HepG2 (cell line): ENCODE data around the gene ARHGEF12. TPM values are rescaled to one million over a fixed set of nuclear protein-coding genes. Genes with fewer than 3 reads are reported as not detected.
A peak's percentile ranks its signal among the peaks of the same experiment; 100 is the strongest.

Experiments used
- ATAC-seq: fragments of 200-7000 bp; cut with Tn5 transposase; 3 replicates; pipeline ENCODE4 v1.9.1; 2020; ENCODE audit warnings: mild to moderate bottlenecking, moderate library complexity
- BruUV-seq: library from RNA; stranded (reverse); fragments of 400-500 nt; replicated peaks from 2 replicates; lab custom pipeline; 2021; lab: Mats Ljungman, UMichigan
- CTCF ChIA-PET: fragments of 300-600 bp; formaldehyde crosslinking; extraction: SDS; loops from one replicate; lab custom pipeline; 2021; ENCODE audit warnings: low total read pairs, inconsistent platforms, low intra/inter-chr PET ratio; lab: Yijun Ruan, JAX
- POLR2A ChIA-PET: fragments of 350-600 bp; sonication (Branson Sonifier 250); formaldehyde crosslinking; loops from one replicate; lab custom pipeline; 2020; ENCODE audit warnings: antibody characterized with exemption, inconsistent platforms; lab: Yijun Ruan, JAX
- DNase-seq: peaks from one replicate; pipeline ENCODE4 v3.0.0-alpha.2; 2015; ENCODE audit warnings: low spot score
- FAIRE-seq: peaks from 3 replicates; lab custom pipeline; 2011; peaks lifted over from hg19 to GRCh38; lab: Jason Lieb, UNC
- H2AFZ ChIP-seq: one replicate; pipeline ENCODE4 v1.6.1; 2011; ENCODE audit warnings: low read length, inconsistent platforms
- H3K27ac ChIP-seq: fragments of 300-600 bp; 3 replicates; pipeline ENCODE4 v1.8.0; 2011; ENCODE audit warnings: mixed run types, mild to moderate bottlenecking, mixed read lengths, low read length, inconsistent platforms; ENCODE audit not compliant: insufficient read depth; ENCODE audit errors: extremely low read length
- H3K27me3 ChIP-seq, 2 experiments: fragments of 200-600 bp in 1 of 2; 2 replicates in 1 of 2; 3 replicates in 1 of 2; pipeline versions ENCODE4 v1.6.0 to v1.8.0; 2011; ENCODE audit warnings: low read length in 2 of 2, mild to moderate bottlenecking in 2 of 2, moderate library complexity in 2 of 2, inconsistent platforms in 1 of 2; ENCODE audit not compliant: insufficient read depth in 2 of 2, control insufficient read depth in 1 of 2
- H3K36me3 ChIP-seq, 2 experiments: fragments of 200-600 bp in 1 of 2; replicated peaks in 1 of 2; 2 replicates in 1 of 2; 3 replicates in 1 of 2; pipeline versions ENCODE4 v1.5.1 to v1.8.0; 2011; ENCODE audit warnings: low read length in 2 of 2, inconsistent platforms in 1 of 2; ENCODE audit not compliant: insufficient read depth in 2 of 2, control insufficient read depth in 1 of 2
- H3K4me1 ChIP-seq: 2 replicates; pipeline ENCODE4 v1.5.1; 2012; ENCODE audit warnings: low read length, inconsistent platforms; ENCODE audit not compliant: insufficient read depth
- H3K4me2 ChIP-seq: 2 replicates; pipeline ENCODE4 v1.6.0; 2011; ENCODE audit warnings: low read depth, low read length, inconsistent platforms
- H3K4me3 ChIP-seq, 3 experiments: fragments of 200-600 bp in 1 of 3; sonication (generic), shearing (Covaris generic) in 1 of 3; replicated peaks in 1 of 3; 2 replicates each; pipeline ENCODE4 v1.5.1; 2011 to 2016; ENCODE audit warnings: low read length in 3 of 3, inconsistent platforms in 2 of 3, low read depth in 2 of 3, mild to moderate bottlenecking in 2 of 3, control low read depth in 1 of 3, mixed read lengths in 1 of 3; ENCODE audit not compliant: insufficient read depth in 1 of 3
- H3K79me2 ChIP-seq: one replicate; pipeline ENCODE4 v1.6.1; 2011; ENCODE audit warnings: low read length, inconsistent platforms; ENCODE audit not compliant: insufficient read depth
- H3K9ac ChIP-seq: 2 replicates; pipeline ENCODE4 v1.6.0; 2011; ENCODE audit warnings: mild to moderate bottlenecking, low read depth, low read length, inconsistent platforms; ENCODE audit not compliant: insufficient read depth
- H3K9me3 ChIP-seq: 2 replicates; pipeline ENCODE4 v1.5.1; 2012; ENCODE audit warnings: mild to moderate bottlenecking, low read length
- H4K20me1 ChIP-seq: 2 replicates; pipeline ENCODE4 v1.6.0; 2011; ENCODE audit warnings: inconsistent platforms, mild to moderate bottlenecking, low read length, moderate library complexity; ENCODE audit not compliant: insufficient read depth
- FOXO1 ChIP-seq: sonication (generic); formaldehyde crosslinking; IDR thresholded peaks from 2 replicates; pipeline ENCODE4 v1.4.0; 2020; ENCODE audit warnings: missing genetic modification reagents
- HOMEZ ChIP-seq: IDR thresholded peaks from 2 replicates; pipeline ENCODE4 v1.6.1; 2016; ENCODE audit warnings: low read depth
- KAT8 ChIP-seq: IDR thresholded peaks from 2 replicates; pipeline ENCODE4 v1.6.1; 2016; ENCODE audit warnings: missing genetic modification reagents, missing compliant biosample characterization
- MLX ChIP-seq: IDR thresholded peaks from 2 replicates; pipeline ENCODE4 v1.6.1; 2016
- NONO ChIP-seq, 2 experiments: fragments of 450-650 bp in 1 of 2; sonication (generic) in 1 of 2; formaldehyde crosslinking in 1 of 2; IDR thresholded peaks in 1 of 2; conservative IDR thresholded peaks in 1 of 2; 2 replicates each; pipeline versions ENCODE4 v1.6.1 to v1.8.0; 2017 to 2022; ENCODE audit warnings: mild to moderate bottlenecking in 1 of 2, missing genetic modification reagents in 1 of 2, moderate library complexity in 1 of 2
- RARG ChIP-seq: sonication (generic); formaldehyde crosslinking; IDR thresholded peaks from 2 replicates; pipeline ENCODE4 v1.4.0; 2020; ENCODE audit warnings: low read depth, mild to moderate bottlenecking, missing genetic modification reagents
- ZFP36L1 ChIP-seq: sonication (generic); formaldehyde crosslinking; IDR thresholded peaks from 2 replicates; pipeline ENCODE4 v1.8.0; 2022; ENCODE audit warnings: mild to moderate bottlenecking, missing genetic modification reagents, moderate library complexity
- ZNF44 ChIP-seq: sonication (generic); formaldehyde crosslinking; IDR thresholded peaks from 2 replicates; pipeline ENCODE4 v1.5.1; 2020; ENCODE audit warnings: mild to moderate bottlenecking, missing genetic modification reagents
- ZNF768 ChIP-seq: sonication (generic); formaldehyde crosslinking; IDR thresholded peaks from 2 replicates; pipeline ENCODE4 v1.4.0; 2020; ENCODE audit warnings: missing genetic modification reagents
- ZNF883 ChIP-seq: sonication (generic); formaldehyde crosslinking; IDR thresholded peaks from 2 replicates; pipeline ENCODE4 v1.5.1; 2020; ENCODE audit warnings: mild to moderate bottlenecking, missing genetic modification reagents; ENCODE audit errors: not compliant biosample characterization
- WGBS: methylation state at CpG from one replicate; pipeline ENCODE4 v1.1.6; 2017; ENCODE audit warnings: low lambda C conversion rate; 5-methylcytosine and 5-hydroxymethylcytosine counted together
- in situ Hi-C: cut with HindIII; loops from 2 replicates; pipeline ENCODE4 v1.10.0; 2017; ENCODE audit warnings: low pct_unique_long_range_greater_than_20kb; ENCODE audit not compliant: extremely low pct_ligation_motif_present
- intact Hi-C: fragments of 100-400 bp; cut with micrococcal nuclease; formaldehyde crosslinking; loops from one replicate; pipeline ENCODE4 v1.10.0; 2022; ENCODE audit not compliant: unreplicated experiment
- polyA plus RNA-seq, 8 experiments: library from polyadenylated mRNA; depleted of rRNA in 3 of 8; stranded (reverse) in 7 of 8; unstranded in 1 of 8; fragments of >200 nt; fragmentation: Illumina TruSeq in 4 of 8; extraction: Trizol in 4 of 8; gene quantifications; 2 replicates each; pipeline versions ENCODE4 v1.2.1 to v1.2.3, GENCODE V29; 2011 to 2016; ENCODE audit warnings: low read depth in 4 of 8, missing spikeins in 1 of 8, mixed read lengths in 1 of 8; ENCODE audit not compliant: insufficient read depth in 1 of 8
- total RNA-seq, 5 experiments: library from RNA; depleted of rRNA; stranded (reverse); fragments of >200 nt; fragmentation: Illumina TruSeq; extraction: Trizol; gene quantifications; 2 replicates each; pipeline ENCODE4 v1.2.3, GENCODE V29; 2016; ENCODE audit warnings: low read depth in 1 of 5
- TF ChIP-seq, protein P1 (sequence below): sonication (generic); formaldehyde crosslinking; IDR thresholded peaks from 2 replicates; pipeline ENCODE4 v1.5.0; 2020; ENCODE audit warnings: missing genetic modification reagents, mild to moderate bottlenecking, borderline replicate concordance
- TF ChIP-seq, protein P2 (sequence below): sonication (generic); formaldehyde crosslinking; IDR thresholded peaks from 2 replicates; pipeline ENCODE4 v1.5.0; 2020; ENCODE audit warnings: missing genetic modification reagents
- TF ChIP-seq, protein P3 (sequence below): sonication (generic); formaldehyde crosslinking; IDR thresholded peaks from 2 replicates; pipeline ENCODE4 v1.5.0; 2020; ENCODE audit warnings: mild to moderate bottlenecking, missing genetic modification reagents, moderate library complexity

The ARHGEF12 gene
- total and polyA plus RNA-seq, 2 of the 13 experiments (the other 11 are each of a cell fraction or from before 2014, with no cell fraction given): 17.9 to 54.4 TPM

GRCh38 chr11:120354779-120355178, 18.6 kb downstream of the ARHGEF12 start:
- Histone ChIP-seq H3K27ac (peak overlapping the region; percentile 11), H3K4me2 (peak overlapping the region; percentile 30; the same call in 1 of the 2 replicates), H3K9me3 (no peaks in the 10 kb centered on the region), H3K9ac (no peak overlapping the region), H2AFZ (no peak overlapping the region), H3K4me1 (peaks cover 47% of the 10 kb centered on the region), H3K36me3 (0 out of 5 replicates have a peak, but pooled peaks cover 0 to 1% of the 10 kb centered on the region in 2 experiments), H3K27me3 (no peaks in the 10 kb centered on the region), H4K20me1 (peaks cover 24% of the 10 kb centered on the region; the same call in 1 of the 2 replicates), H3K4me3 (no peak overlapping the region; a peak in 1 of 6 replicates), H3K79me2 (peaks cover 90% of the 10 kb centered on the region)
- 40% methylated on average over 6 of the region's 6 CpGs for WGBS
- CTCF ChIA-PET: no interaction called here
- intact Hi-C loops (no loop called here), in situ Hi-C loops (no loop called here)
- BruUV-seq: no TSS peak
- ATAC-seq (peak; percentile 87), FAIRE-seq (no peak), DNase-seq (peak; percentile 22)
- POLR2A ChIA-PET: interaction anchor here (1.1 kb wide), 1 partner anchor 28 kb away, joined by 5 read pairs; no protein-coding TSS in a partner anchor
- TF ChIP-seq, protein P1, sequence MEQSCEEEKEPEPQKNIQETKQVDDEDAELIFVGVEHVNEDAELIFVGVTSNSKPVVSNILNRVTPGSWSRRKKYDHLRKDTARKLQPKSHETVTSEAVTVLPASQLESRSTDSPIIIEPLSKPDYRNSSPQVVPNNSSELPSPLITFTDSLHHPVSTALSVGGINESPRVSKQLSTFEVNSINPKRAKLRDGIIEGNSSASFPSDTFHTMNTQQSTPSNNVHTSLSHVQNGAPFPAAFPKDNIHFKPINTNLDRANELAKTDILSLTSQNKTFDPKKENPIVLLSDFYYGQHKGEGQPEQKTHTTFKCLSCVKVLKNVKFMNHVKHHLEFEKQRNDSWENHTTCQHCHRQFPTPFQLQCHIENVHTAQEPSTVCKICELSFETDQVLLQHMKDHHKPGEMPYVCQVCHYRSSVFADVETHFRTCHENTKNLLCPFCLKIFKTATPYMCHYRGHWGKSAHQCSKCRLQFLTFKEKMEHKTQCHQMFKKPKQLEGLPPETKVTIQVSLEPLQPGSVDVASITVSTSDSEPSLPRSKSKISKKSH (CRISPR knock-in tag): no peak
- TF ChIP-seq HOMEZ (CRISPR knock-in tag): peak; percentile 67; the same call in 1 of the 2 replicates
- TF ChIP-seq RARG: no peak
- peak; percentile 35; the same call in 1 of the 2 replicates for TF ChIP-seq FOXO1
- TF ChIP-seq ZNF883: no peak
- TF ChIP-seq ZNF768 (CRISPR knock-in tag): no peak
- TF ChIP-seq KAT8 (CRISPR knock-in tag): no peak
- TF ChIP-seq, protein P2, sequence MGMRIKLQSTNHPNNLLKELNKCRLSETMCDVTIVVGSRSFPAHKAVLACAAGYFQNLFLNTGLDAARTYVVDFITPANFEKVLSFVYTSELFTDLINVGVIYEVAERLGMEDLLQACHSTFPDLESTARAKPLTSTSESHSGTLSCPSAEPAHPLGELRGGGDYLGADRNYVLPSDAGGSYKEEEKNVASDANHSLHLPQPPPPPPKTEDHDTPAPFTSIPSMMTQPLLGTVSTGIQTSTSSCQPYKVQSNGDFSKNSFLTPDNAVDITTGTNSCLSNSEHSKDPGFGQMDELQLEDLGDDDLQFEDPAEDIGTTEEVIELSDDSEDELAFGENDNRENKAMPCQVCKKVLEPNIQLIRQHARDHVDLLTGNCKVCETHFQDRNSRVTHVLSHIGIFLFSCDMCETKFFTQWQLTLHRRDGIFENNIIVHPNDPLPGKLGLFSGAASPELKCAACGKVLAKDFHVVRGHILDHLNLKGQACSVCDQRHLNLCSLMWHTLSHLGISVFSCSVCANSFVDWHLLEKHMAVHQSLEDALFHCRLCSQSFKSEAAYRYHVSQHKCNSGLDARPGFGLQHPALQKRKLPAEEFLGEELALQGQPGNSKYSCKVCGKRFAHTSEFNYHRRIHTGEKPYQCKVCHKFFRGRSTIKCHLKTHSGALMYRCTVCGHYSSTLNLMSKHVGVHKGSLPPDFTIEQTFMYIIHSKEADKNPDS (CRISPR knock-in tag): no peak
- TF ChIP-seq, protein P3, sequence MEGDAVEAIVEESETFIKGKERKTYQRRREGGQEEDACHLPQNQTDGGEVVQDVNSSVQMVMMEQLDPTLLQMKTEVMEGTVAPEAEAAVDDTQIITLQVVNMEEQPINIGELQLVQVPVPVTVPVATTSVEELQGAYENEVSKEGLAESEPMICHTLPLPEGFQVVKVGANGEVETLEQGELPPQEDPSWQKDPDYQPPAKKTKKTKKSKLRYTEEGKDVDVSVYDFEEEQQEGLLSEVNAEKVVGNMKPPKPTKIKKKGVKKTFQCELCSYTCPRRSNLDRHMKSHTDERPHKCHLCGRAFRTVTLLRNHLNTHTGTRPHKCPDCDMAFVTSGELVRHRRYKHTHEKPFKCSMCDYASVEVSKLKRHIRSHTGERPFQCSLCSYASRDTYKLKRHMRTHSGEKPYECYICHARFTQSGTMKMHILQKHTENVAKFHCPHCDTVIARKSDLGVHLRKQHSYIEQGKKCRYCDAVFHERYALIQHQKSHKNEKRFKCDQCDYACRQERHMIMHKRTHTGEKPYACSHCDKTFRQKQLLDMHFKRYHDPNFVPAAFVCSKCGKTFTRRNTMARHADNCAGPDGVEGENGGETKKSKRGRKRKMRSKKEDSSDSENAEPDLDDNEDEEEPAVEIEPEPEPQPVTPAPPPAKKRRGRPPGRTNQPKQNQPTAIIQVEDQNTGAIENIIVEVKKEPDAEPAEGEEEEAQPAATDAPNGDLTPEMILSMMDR (CRISPR knock-in tag): no peak
- TF ChIP-seq ZFP36L1: no peak
- TF ChIP-seq MLX (CRISPR knock-in tag): no peak
- TF ChIP-seq NONO (IDR thresholded peaks at IDR 0.05): no peak
- TF ChIP-seq NONO (CRISPR knock-in tag; conservative IDR thresholded peaks at IDR 0.05): no peak
- TF ChIP-seq ZNF44 (CRISPR knock-in tag): no peak
